ENCODE results near the gene USP30.

Gene USP30

DNA sequence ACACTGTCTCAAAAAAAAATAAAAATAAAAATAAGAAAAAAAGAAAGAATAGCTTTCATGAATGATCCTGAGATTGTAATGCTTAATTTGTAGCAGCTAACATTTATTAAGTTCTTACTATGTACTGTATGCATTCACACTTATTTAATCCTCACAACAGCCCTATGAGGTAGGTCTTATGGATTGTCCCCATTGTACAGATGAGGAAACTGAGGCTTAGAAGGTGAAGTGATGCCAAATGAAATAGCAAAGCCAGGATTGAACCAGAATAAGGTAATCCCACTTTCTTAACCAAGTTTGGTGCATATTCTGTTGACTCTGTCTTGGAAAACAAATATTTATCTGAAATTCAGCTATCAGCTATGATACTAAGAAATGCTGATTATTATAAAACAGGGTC is 2.1 kb downstream of the USP30 start:
- Histone ChIP-seq H3K4me3 (ENCODE audit: low read length) (no peak overlapping the region), H3K27ac (ENCODE audit: low read length) (no peak overlapping the region), H3K4me1 (ENCODE audit: insufficient read depth, low read length) (0 out of 2 replicates have a peak, but pooled peaks cover 7% of the 10 kb centered on the region), H3K27me3 (ENCODE audit: insufficient read depth, low read length) (no peaks in the 10 kb centered on the region), H3K9ac (ENCODE audit: low read depth, low read length) (no peak overlapping the region), H3K9me3 (ENCODE audit: insufficient read depth, low read depth, low read length) (no peaks in the 10 kb centered on the region), H3K36me3 (ENCODE audit: insufficient read depth, low read depth, low read length) (peaks cover 4% of the 10 kb centered on the region; the same call in 1 of the 2 replicates)

DNA sequence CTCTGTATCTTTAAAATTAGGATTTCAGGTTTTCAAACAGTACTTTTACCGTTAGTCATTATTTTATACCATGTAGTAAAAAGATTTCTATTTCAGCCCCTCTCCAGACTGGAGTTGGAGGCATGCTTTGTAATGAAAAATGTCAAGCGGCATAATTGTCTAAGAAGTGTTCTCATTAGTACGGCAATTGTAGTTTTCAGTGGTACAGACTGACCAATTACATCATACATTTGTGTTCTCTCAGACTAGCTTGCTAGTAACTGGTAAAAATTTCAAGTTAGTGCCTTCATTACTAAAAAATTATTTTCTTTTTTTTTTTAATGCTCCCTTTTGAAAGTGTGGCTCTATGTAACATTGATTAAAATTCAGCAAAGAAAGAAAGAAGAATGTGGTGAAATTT is 4.5 kb downstream of the USP30 start:
- Histone ChIP-seq H3K36me3 (ENCODE audit: insufficient read depth, low read depth, low read length) (peaks cover 4% of the 10 kb centered on the region; the same call in 1 of the 2 replicates), H3K4me3 (ENCODE audit: low read length) (no peak overlapping the region), H3K9ac (ENCODE audit: low read depth, low read length) (no peak overlapping the region), H3K27ac (ENCODE audit: low read length) (no peak overlapping the region), H3K4me1 (ENCODE audit: insufficient read depth, low read length) (0 out of 2 replicates have a peak, but pooled peaks cover 7% of the 10 kb centered on the region), H3K9me3 (ENCODE audit: insufficient read depth, low read depth, low read length) (no peaks in the 10 kb centered on the region), H3K27me3 (ENCODE audit: insufficient read depth, low read length) (no peaks in the 10 kb centered on the region)

DNA sequence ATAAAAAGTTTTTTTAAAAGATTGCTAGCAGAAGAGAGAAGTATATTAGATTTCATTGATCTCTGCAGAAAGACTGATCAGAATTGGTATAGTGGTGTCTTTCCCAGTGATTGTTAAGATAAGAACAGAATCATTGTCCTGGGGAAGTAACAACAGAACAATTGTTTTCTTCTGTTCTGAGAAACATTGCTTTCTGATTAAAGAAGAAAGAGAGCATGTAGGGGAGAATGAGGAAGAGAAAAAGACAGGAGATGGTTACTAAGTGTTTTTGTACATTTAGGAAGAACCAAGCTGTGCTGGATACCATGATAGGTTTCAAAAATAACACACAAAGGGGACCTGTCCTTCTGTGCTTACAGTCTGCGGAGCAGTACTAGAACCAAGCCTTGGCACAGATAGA is 5.0 kb downstream of the USP30 start:
- H3K27me3 ChIP-seq (ENCODE audit: insufficient read depth, low read length): no peaks in the 10 kb centered on the region
- no peak overlapping the region for H3K4me3 ChIP-seq (ENCODE audit: low read length)
- H3K9me3 ChIP-seq (ENCODE audit: insufficient read depth, low read depth, low read length): no peaks in the 10 kb centered on the region
- 0 out of 2 replicates have a peak, but pooled peaks cover 7% of the 10 kb centered on the region for H3K4me1 ChIP-seq (ENCODE audit: insufficient read depth, low read length)
- H3K36me3 ChIP-seq (ENCODE audit: insufficient read depth, low read depth, low read length): peaks cover 4% of the 10 kb centered on the region; the same call in 1 of the 2 replicates
- no peak overlapping the region for H3K9ac ChIP-seq (ENCODE audit: low read depth, low read length)
- no peak overlapping the region for H3K27ac ChIP-seq (ENCODE audit: low read length)

GRCh38 chr12:109058773-109059172 is 6.4 kb downstream of the USP30 start:
- Histone ChIP-seq H3K4me3 (ENCODE audit: low read length) (no peak overlapping the region), H3K27me3 (ENCODE audit: insufficient read depth, low read length) (no peaks in the 10 kb centered on the region), H3K36me3 (ENCODE audit: insufficient read depth, low read depth, low read length) (peaks cover 4% of the 10 kb centered on the region; the same call in 1 of the 2 replicates), H3K4me1 (ENCODE audit: insufficient read depth, low read length) (no peaks in the 10 kb centered on the region), H3K9me3 (ENCODE audit: insufficient read depth, low read depth, low read length) (no peaks in the 10 kb centered on the region), H3K9ac (ENCODE audit: low read depth, low read length) (no peak overlapping the region), H3K27ac (ENCODE audit: low read length) (no peak overlapping the region)

DNA sequence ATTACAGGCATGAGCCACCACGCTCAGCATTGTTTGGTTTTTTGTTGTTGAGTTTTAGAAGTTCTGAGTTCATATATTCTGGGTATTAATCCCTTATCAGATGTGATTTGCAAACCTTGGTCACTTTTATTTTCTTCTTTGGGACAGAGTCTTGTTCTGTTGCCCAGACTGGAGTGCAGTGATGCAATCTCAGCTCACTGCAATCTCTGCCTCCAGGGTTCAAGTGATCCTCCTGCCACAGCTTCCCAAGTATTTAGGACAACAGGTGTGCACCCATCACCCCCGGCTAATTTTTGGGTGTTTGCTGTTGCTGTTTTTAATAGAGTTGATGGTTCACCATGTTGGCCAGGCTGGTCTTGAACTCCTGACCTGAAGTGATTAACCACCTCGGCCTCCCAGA is 11.8 kb downstream of the USP30 start:
- H3K4me3 ChIP-seq (ENCODE audit: low read length): no peak overlapping the region
- H3K4me1 ChIP-seq (ENCODE audit: insufficient read depth, low read length): peaks cover 4% of the 10 kb centered on the region; the same call in 1 of the 2 replicates
- H3K27ac ChIP-seq (ENCODE audit: low read length): no peak overlapping the region
- H3K9me3 ChIP-seq (ENCODE audit: insufficient read depth, low read depth, low read length): no peaks in the 10 kb centered on the region
- H3K27me3 ChIP-seq (ENCODE audit: insufficient read depth, low read length): no peaks in the 10 kb centered on the region
- H3K36me3 ChIP-seq (ENCODE audit: insufficient read depth, low read depth, low read length): 0 out of 2 replicates have a peak, but pooled peaks cover 5% of the 10 kb centered on the region
- no peak overlapping the region for H3K9ac ChIP-seq (ENCODE audit: low read depth, low read length)

- Histone ChIP-seq H3K27ac (ENCODE audit: low read length) (no peak overlapping the region), H3K36me3 (ENCODE audit: insufficient read depth, low read depth, low read length) (0 out of 2 replicates have a peak, but pooled peaks cover 5% of the 10 kb centered on the region), H3K4me3 (ENCODE audit: low read length) (no peak overlapping the region), H3K9ac (ENCODE audit: low read depth, low read length) (no peak overlapping the region), H3K4me1 (ENCODE audit: insufficient read depth, low read length) (peaks cover 11% of the 10 kb centered on the region; the same call in 1 of the 2 replicates), H3K9me3 (ENCODE audit: insufficient read depth, low read depth, low read length) (no peaks in the 10 kb centered on the region), H3K27me3 (ENCODE audit: insufficient read depth, low read length) (no peaks in the 10 kb centered on the region)
These were observed 12.9 kb downstream of the USP30 start for GRCh38 chr12:109065154-109065852.

DNA sequence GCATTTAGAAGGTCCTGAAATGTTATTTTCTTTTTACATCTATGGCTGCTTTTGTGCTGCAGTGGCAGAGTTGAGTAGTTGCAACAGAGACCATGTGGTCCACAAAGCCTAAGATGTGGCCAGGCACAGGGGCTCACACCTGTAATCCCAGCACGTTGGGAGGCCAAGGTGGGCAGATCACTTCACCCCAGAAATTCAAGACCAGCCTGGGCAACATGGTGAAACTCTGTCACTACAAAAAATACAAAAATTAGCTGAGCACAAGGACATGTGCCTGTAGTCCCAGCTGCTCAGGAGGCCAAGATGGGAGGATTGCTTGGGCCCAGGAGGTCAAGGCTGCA is 13.4 kb downstream of the USP30 start:
- Histone ChIP-seq H3K4me1 (ENCODE audit: insufficient read depth, low read length) (peaks cover 12% of the 10 kb centered on the region; the same call in 1 of the 2 replicates), H3K36me3 (ENCODE audit: insufficient read depth, low read depth, low read length) (0 out of 2 replicates have a peak, but pooled peaks cover 5% of the 10 kb centered on the region), H3K27me3 (ENCODE audit: insufficient read depth, low read length) (no peaks in the 10 kb centered on the region), H3K9ac (ENCODE audit: low read depth, low read length) (no peak overlapping the region), H3K9me3 (ENCODE audit: insufficient read depth, low read depth, low read length) (no peaks in the 10 kb centered on the region), H3K4me3 (ENCODE audit: low read length) (no peak overlapping the region), H3K27ac (ENCODE audit: low read length) (no peak overlapping the region)

- Histone ChIP-seq H3K36me3 (ENCODE audit: insufficient read depth, low read depth, low read length) (peaks cover 11% of the 10 kb centered on the region), H3K9me3 (ENCODE audit: insufficient read depth, low read depth, low read length) (no peaks in the 10 kb centered on the region), H3K27ac (ENCODE audit: low read length) (peak overlapping the region; percentile 56), H3K27me3 (ENCODE audit: insufficient read depth, low read length) (no peaks in the 10 kb centered on the region), H3K4me3 (ENCODE audit: low read length) (peak overlapping the region; percentile 52; the same call in 1 of the 2 replicates), H3K4me1 (ENCODE audit: insufficient read depth, low read length) (peaks cover 12% of the 10 kb centered on the region; the same call in 1 of the 2 replicates), H3K9ac (ENCODE audit: low read depth, low read length) (peak overlapping the region; percentile 66; the same call in 1 of the 2 replicates)
These were observed 17.2 kb downstream of the USP30 start for GRCh38 chr12:109069307-109070271.

DNA sequence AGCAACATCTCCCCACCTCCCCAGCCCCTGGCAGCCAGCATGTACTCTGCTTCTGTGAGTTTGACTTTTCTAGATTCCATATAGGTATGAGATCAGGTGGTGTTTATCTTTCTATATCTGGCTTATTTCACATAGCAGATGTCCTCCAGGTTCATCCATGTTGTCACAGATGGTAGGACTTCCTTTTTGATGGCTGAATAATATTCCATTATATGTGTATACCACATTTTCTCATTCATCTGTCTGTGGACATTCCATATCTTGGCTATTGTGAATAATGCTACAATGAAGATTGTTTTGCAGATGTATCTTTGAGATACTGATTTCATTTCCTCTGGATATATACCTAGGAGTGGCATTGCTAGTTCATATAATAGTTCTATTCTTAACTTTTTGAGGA is 22.5 kb downstream of the USP30 start:
- H3K9ac ChIP-seq (ENCODE audit: low read depth, low read length): no peak overlapping the region
- peaks cover 11% of the 10 kb centered on the region for H3K36me3 ChIP-seq (ENCODE audit: insufficient read depth, low read depth, low read length)

DNA sequence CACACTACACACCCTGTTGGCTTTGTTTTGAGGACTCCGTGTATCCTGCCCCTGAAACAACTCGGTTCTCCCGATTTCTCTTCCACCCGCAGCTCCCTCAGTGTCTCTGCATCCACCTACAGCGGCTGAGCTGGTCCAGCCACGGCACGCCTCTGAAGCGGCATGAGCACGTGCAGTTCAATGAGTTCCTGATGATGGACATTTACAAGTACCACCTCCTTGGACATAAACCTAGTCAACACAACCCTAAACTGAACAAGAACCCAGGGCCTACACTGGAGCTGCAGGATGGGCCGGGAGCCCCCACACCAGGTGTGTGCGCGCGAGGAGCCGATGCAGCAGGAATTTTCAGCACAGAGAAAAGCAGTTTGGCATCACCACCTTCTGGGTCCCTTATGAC is 30.4 kb downstream of the USP30 start:
- Histone ChIP-seq H3K4me1 (ENCODE audit: insufficient read depth, low read length) (no peaks in the 10 kb centered on the region), H3K9ac (ENCODE audit: low read depth, low read length) (no peak overlapping the region), H3K4me3 (ENCODE audit: low read length) (no peak overlapping the region), H3K36me3 (ENCODE audit: insufficient read depth, low read depth, low read length) (peaks cover 23% of the 10 kb centered on the region), H3K27me3 (ENCODE audit: insufficient read depth, low read length) (no peaks in the 10 kb centered on the region), H3K27ac (ENCODE audit: low read length) (no peak overlapping the region), H3K9me3 (ENCODE audit: insufficient read depth, low read depth, low read length) (no peaks in the 10 kb centered on the region)

More for the DNA sequence above, 22.5 kb downstream of the USP30 start:
- no peak overlapping the region for H3K27ac ChIP-seq (ENCODE audit: low read length)
- H3K9me3 ChIP-seq (ENCODE audit: insufficient read depth, low read depth, low read length): no peaks in the 10 kb centered on the region
- H3K4me1 ChIP-seq (ENCODE audit: insufficient read depth, low read length): peaks cover 5% of the 10 kb centered on the region; the same call in 1 of the 2 replicates
- H3K27me3 ChIP-seq (ENCODE audit: insufficient read depth, low read length): no peaks in the 10 kb centered on the region
- H3K4me3 ChIP-seq (ENCODE audit: low read length): no peak overlapping the region

DNA sequence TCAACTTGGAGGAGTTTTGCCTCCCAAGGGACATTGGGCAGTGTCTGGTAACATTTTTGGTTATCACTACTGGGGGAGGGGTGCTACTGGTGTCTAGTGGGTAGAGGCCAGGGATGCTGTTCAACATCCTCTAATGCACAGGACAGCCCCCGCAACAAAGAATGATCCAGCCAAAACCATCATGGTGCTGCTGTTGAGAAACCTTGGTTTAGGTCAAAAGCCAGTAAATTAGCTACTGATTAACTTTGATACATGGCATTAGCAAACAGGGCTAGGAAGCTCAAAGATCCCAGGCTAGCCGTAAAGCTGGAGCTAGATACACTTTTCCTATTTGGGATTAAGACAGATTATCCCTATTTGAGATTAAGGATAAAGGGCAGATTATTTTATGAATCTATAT is 32.0 kb downstream of the USP30 start:
- Histone ChIP-seq H3K9me3 (ENCODE audit: insufficient read depth, low read depth, low read length) (no peaks in the 10 kb centered on the region), H3K27ac (ENCODE audit: low read length) (no peak overlapping the region), H3K4me3 (ENCODE audit: low read length) (no peak overlapping the region), H3K4me1 (ENCODE audit: insufficient read depth, low read length) (no peaks in the 10 kb centered on the region), H3K9ac (ENCODE audit: low read depth, low read length) (no peak overlapping the region), H3K36me3 (ENCODE audit: insufficient read depth, low read depth, low read length) (peaks cover 39% of the 10 kb centered on the region), H3K27me3 (ENCODE audit: insufficient read depth, low read length) (no peaks in the 10 kb centered on the region)

All from iPS-20b (cell line).